ENCODE measurements around the gene ZBTB38. TPM values are rescaled to one million over a fixed set of nuclear protein-coding genes. Genes with fewer than 3 reads are reported as not detected.

The ZBTB38 gene
- total RNA-seq, 1 donor from 2014 or later, result 25.8 TPM

GRCh38 chr3:141384157-141384556 lies 15.9 kb downstream of the ZBTB38 start:
- no peak for DNase-seq (ENCODE audit: low spot score, unreplicated experiment)
- Mint-ChIP-seq H3K9me3 (ENCODE audit: low read depth) (no peaks in the 10 kb centered on the region), H3K27ac (no peak overlapping the region), H3K27me3 (no peaks in the 10 kb centered on the region), H3K4me3 (ENCODE audit: low read depth) (no peak overlapping the region), H3K4me1 (ENCODE audit: low read depth) (peaks cover 24% of the 10 kb centered on the region), H3K36me3 (ENCODE audit: insufficient read depth) (peaks cover 1% of the 10 kb centered on the region)
- no peak for TF ChIP-seq CTCF (IDR thresholded peaks at IDR 0.05; ENCODE audit: unreplicated experiment)

- Mint-ChIP-seq H3K4me3 (ENCODE audit: low read depth) (no peak overlapping the region), H3K4me1 (ENCODE audit: low read depth) (peaks cover 24% of the 10 kb centered on the region), H3K27ac (no peak overlapping the region), H3K9me3 (ENCODE audit: low read depth) (no peaks in the 10 kb centered on the region), H3K27me3 (no peaks in the 10 kb centered on the region), H3K36me3 (ENCODE audit: insufficient read depth) (peaks cover 1% of the 10 kb centered on the region)
- no peak for DNase-seq (ENCODE audit: low spot score, unreplicated experiment)
- no peak for TF ChIP-seq CTCF (IDR thresholded peaks at IDR 0.05; ENCODE audit: unreplicated experiment)
Measured at GRCh38 chr3:141384575-141384974, 16.3 kb downstream of the ZBTB38 start.

GRCh38 chr3:141385406-141386125 lies 17.3 kb downstream of the ZBTB38 start:
- Mint-ChIP-seq H3K36me3 (ENCODE audit: insufficient read depth) (peaks cover 1% of the 10 kb centered on the region), H3K27ac (no peak overlapping the region), H3K9me3 (ENCODE audit: low read depth) (no peaks in the 10 kb centered on the region), H3K4me3 (ENCODE audit: low read depth) (no peak overlapping the region), H3K4me1 (ENCODE audit: low read depth) (peaks cover 21% of the 10 kb centered on the region), H3K27me3 (no peaks in the 10 kb centered on the region)
- no peak for DNase-seq (ENCODE audit: low spot score, unreplicated experiment)
- no peak for TF ChIP-seq CTCF (IDR thresholded peaks at IDR 0.05; ENCODE audit: unreplicated experiment)

- no peak for TF ChIP-seq CTCF (IDR thresholded peaks at IDR 0.05; ENCODE audit: unreplicated experiment)
- H3K36me3 Mint-ChIP-seq (ENCODE audit: insufficient read depth), result peaks cover 1% of the 10 kb centered on the region
- H3K4me1 Mint-ChIP-seq (ENCODE audit: low read depth), result peaks cover 21% of the 10 kb centered on the region
- H3K27me3 Mint-ChIP-seq, result no peaks in the 10 kb centered on the region
- H3K27ac Mint-ChIP-seq, result no peak overlapping the region
- DNase-seq (ENCODE audit: low spot score, unreplicated experiment), result no peak
- no peaks in the 10 kb centered on the region for H3K9me3 Mint-ChIP-seq (ENCODE audit: low read depth)
- H3K4me3 Mint-ChIP-seq (ENCODE audit: low read depth), result no peak overlapping the region
Measured at GRCh38 chr3:141386126-141386488, 17.8 kb downstream of the ZBTB38 start.

- Mint-ChIP-seq H3K27ac (no peak overlapping the region), H3K27me3 (no peaks in the 10 kb centered on the region), H3K36me3 (ENCODE audit: insufficient read depth) (peaks cover 1% of the 10 kb centered on the region), H3K4me1 (ENCODE audit: low read depth) (peaks cover 27% of the 10 kb centered on the region), H3K4me3 (ENCODE audit: low read depth) (no peak overlapping the region), H3K9me3 (ENCODE audit: low read depth) (no peaks in the 10 kb centered on the region)
- no peak for DNase-seq (ENCODE audit: low spot score, unreplicated experiment)
- no peak for TF ChIP-seq CTCF (IDR thresholded peaks at IDR 0.05; ENCODE audit: unreplicated experiment)
Measured at GRCh38 chr3:141386611-141387111, 18.4 kb downstream of the ZBTB38 start.

Measured in progenitor cell of endocrine pancreas (in vitro differentiated cells).